NB4 (cell line): ENCODE results near the gene KCTD17.

Experiments used
- DNase-seq: peaks from one replicate; pipeline ENCODE4 v3.0.0; 2010; ENCODE audit warnings: low read depth
- H3K4me3 ChIP-seq: one replicate; pipeline ENCODE4 v1.5.1; 2011; ENCODE audit warnings: mild to moderate bottlenecking, low read depth, low read length, moderate library complexity
- MYC ChIP-seq: IDR thresholded peaks from 2 replicates; pipeline ENCODE4 v1.6.1; 2011; ENCODE audit warnings: low read depth, low read length
- POLR2A ChIP-seq: IDR thresholded peaks from 2 replicates; pipeline ENCODE4 v1.6.1; 2011; ENCODE audit warnings: mild to moderate bottlenecking; ENCODE audit not compliant: insufficient read length; ENCODE audit errors: extremely low read depth
- TF ChIP-seq, protein P1 (sequence below): IDR thresholded peaks from one replicate; pipeline ENCODE4 v1.5.1; 2012; ENCODE audit warnings: low read depth, low read length
- TF ChIP-seq, protein P2 (sequence below): IDR thresholded peaks from 2 replicates; pipeline ENCODE4 v1.6.1; 2011; ENCODE audit warnings: low read depth, low read length

KCTD17 gene

DNA sequence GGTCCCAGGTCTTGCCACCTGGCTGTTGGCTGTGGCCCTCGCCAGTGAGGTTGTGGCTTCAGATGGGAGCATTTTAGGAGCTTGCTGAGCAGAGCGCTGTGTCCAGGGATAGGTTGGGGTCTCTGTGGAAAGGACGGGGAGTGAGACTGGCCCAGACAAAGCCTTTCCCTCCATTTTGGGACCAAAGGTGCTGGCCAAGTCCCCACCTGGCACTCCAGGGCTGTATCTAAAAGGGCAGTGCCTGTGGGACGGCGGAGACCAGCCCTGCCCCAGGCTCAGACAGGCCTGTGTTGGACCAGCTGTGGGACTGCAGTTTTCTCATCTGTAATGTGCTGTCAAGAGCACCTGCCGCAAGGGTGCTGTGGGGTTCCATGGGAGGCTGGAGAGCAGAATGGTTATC is 5.0 kb upstream of the KCTD17 start:
- no peak for TF ChIP-seq POLR2A
- TF ChIP-seq MYC: no peak
- TF ChIP-seq, protein P1, sequence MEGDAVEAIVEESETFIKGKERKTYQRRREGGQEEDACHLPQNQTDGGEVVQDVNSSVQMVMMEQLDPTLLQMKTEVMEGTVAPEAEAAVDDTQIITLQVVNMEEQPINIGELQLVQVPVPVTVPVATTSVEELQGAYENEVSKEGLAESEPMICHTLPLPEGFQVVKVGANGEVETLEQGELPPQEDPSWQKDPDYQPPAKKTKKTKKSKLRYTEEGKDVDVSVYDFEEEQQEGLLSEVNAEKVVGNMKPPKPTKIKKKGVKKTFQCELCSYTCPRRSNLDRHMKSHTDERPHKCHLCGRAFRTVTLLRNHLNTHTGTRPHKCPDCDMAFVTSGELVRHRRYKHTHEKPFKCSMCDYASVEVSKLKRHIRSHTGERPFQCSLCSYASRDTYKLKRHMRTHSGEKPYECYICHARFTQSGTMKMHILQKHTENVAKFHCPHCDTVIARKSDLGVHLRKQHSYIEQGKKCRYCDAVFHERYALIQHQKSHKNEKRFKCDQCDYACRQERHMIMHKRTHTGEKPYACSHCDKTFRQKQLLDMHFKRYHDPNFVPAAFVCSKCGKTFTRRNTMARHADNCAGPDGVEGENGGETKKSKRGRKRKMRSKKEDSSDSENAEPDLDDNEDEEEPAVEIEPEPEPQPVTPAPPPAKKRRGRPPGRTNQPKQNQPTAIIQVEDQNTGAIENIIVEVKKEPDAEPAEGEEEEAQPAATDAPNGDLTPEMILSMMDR: no peak
- TF ChIP-seq, protein P2, sequence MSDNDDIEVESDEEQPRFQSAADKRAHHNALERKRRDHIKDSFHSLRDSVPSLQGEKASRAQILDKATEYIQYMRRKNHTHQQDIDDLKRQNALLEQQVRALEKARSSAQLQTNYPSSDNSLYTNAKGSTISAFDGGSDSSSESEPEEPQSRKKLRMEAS: no peak
- no peak for DNase-seq
- H3K4me3 ChIP-seq: no peak overlapping the region

DNA sequence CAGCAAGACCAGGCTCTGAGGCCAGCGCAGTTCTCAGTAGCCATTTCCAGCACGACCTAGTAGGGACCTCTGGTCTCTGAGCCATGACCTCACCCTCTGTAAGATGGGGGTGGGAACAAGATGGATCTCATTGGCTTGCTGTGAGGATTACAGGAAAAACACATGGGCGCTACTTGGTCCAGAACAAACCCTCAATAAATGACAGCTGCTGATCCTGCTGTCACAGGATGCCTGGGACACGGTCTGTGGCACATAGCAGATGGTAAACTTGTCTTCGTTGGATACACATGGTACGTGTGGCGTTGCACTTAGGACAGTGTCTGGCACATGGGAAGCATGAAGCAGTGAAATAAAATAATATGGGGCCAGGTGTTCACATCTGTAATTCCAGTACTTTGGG is 4.5 kb upstream of the KCTD17 start:
- no peak for DNase-seq
- TF ChIP-seq, protein P1: no peak
- TF ChIP-seq, protein P2: no peak
- TF ChIP-seq POLR2A: no peak
- no peak for TF ChIP-seq MYC
- H3K4me3 ChIP-seq: no peak overlapping the region

DNA sequence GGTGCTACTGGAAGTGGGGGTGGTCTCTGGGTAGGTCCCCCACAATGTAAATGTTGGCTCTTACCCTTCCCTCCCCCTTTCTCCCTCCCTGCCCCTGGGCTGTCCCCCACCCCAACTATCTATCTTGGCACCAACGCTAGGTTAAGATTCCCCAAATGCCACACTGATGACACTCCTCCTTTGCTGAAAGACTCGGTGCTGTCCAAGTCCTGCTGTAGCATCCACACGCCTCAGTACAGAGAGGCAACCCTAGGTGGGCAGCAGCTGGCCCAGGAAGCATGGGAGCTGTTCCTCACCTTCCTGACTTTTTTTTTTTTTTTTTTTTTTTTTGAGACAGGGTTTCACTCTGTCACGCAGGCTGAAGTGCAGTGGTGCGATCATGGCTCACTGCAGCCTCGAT is 3.4 kb upstream of the KCTD17 start:
- DNase-seq: no peak
- TF ChIP-seq, protein P2: no peak
- TF ChIP-seq MYC: no peak
- TF ChIP-seq POLR2A: no peak
- TF ChIP-seq, protein P1: no peak
- H3K4me3 ChIP-seq: no peak overlapping the region

DNA sequence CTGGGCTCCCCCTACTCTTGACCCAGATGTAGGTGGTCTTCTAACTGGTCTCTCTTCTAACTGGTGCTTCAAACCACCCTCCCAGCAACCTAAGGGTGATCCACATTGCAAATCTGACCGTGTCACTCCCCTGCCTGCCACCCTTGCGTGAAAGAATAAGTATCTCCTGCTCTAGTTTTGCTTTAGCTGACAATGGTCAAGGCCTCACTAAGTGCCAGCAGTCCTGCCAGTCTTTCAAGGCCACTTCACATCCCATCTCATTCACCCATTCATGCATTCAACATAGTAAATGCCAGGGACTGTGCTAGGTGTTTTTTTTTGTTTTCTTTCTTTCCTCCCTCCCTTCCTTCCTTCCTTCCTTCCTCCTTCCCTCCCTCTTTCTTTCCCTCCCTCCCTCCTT is 2.3 kb upstream of the KCTD17 start:
- no peak for TF ChIP-seq MYC
- no peak for DNase-seq
- no peak overlapping the region for H3K4me3 ChIP-seq

DNA sequence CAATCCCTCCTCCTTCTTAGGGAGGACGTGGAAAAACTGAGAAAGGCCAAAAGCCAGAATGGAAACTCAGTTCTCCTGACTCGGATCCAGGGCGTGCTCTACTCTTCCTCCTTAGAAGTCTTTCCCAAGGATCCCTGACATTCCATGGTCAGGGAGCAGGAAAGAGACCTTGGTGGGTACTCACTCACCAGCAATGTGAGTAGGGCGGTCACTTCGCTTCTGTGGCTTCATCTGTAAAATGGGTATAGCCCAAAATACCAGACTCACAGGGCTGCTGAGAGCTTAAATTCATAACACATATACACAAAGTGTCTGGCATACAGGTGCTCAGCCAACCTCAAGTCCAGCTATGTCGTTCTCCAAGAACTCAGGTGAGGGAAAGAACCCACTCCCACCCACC is 629 bp upstream of the KCTD17 start:
- no peak overlapping the region for H3K4me3 ChIP-seq
- DNase-seq: no peak

DNA sequence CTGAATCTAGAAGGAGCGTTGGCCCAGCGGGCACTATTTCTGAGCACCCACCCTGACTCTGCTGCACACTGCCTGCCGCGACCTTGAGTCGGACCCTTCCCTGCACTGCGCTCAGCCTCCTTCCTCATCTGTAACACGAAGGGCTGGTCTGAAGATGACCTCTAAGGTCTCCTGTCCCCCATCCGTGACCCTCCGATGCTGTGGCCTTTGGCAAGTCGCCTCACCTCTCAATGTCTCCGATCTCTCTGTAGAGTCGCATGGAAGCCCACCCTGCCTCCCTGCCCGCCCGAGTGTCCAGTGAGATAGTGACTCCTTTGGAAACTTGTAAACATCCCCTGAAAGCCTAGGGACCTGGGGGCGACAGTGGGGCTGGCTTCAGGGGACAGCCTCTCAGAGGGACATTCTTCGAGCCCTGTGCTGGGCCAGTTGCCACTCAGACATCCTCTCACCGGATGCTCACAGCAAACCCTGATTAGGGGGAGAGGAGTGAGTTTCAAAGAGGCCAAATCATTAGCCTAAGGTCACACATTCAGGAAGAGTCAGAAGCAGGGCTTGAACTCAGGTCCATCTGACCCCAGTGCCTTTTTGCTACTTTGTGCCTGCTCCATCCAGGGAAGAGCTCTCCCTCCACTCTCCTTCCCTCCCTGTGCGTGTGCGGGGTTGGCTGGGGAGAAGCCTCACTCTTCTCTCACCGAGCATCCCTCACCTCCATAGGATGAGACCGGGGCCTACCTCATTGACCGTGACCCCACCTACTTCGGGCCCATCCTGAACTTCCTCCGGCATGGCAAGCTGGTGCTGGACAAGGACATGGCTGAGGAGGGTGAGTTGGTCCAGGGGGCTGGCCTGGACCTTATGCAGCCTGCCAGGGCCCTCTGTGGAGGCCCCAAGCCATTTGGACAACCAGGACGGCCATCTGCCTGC is 1.1 kb downstream of the KCTD17 start:
- DNase-seq: no peak
- TF ChIP-seq POLR2A (no peak), MYC (no peak)
- TF ChIP-seq, protein P2: no peak
- TF ChIP-seq, protein P1: no peak
- no peak overlapping the region for H3K4me3 ChIP-seq

More for the DNA sequence above, 629 bp upstream of the KCTD17 start:
- TF ChIP-seq POLR2A: no peak
- TF ChIP-seq, protein P1: no peak
- TF ChIP-seq, protein P2: no peak
